ENCODE data around the gene ASB18.

- TF ChIP-seq CTCF (IDR thresholded peaks at IDR 0.05) (no peak), POLR2A (IDR thresholded peaks at IDR 0.05) (no peak)
Measured at GRCh38 chr2:236217926-236218325, 46.3 kb downstream of the ASB18 start.
